GM19351 (cell line): ENCODE results near the gene PLOD1.

Experiments used
- ATAC-seq: cut with Tn5 transposase; IDR thresholded peaks from one replicate; pipeline ENCODE4 v1.9.1; 2021; ENCODE audit warnings: mild to moderate bottlenecking, moderate library complexity; ENCODE audit not compliant: unreplicated experiment

PLOD1 gene

GRCh38 chr1:11970441-11971185 is 36.1 kb downstream of the PLOD1 start:
- ATAC-seq, result no peak

- ATAC-seq, result no peak
Measured at GRCh38 chr1:11977625-11978024, 43.1 kb downstream of the PLOD1 start.

GRCh38 chr1:11978301-11978700 is 43.8 kb downstream of the PLOD1 start:
- no peak for ATAC-seq

GRCh38 chr1:11979028-11979850 is 44.7 kb downstream of the PLOD1 start:
- ATAC-seq, result no peak

- ATAC-seq, result peak; percentile 87
Measured at GRCh38 chr1:11979851-11980675, 45.5 kb downstream of the PLOD1 start, which contains the start of gene MFN2. MFN2 (plus strand) TSS chr1:11980444; CDS start chr1:11989169, 8,725 bp downstream.

GRCh38 chr1:11980676-11980972 is 46.1 kb downstream of the PLOD1 start:
- ATAC-seq, result no peak

GRCh38 chr1:11981378-11982009 is 47.0 kb downstream of the PLOD1 start:
- no peak for ATAC-seq

- no peak for ATAC-seq
Measured at GRCh38 chr1:11982010-11982392, 47.5 kb downstream of the PLOD1 start.

- ATAC-seq, result no peak
Measured at GRCh38 chr1:11984121-11984520, 49.6 kb downstream of the PLOD1 start.

- ATAC-seq, result no peak
Measured at GRCh38 chr1:11984576-11984975, 50.1 kb downstream of the PLOD1 start.

- ATAC-seq, result no peak
Measured at GRCh38 chr1:11985171-11985570, 50.7 kb downstream of the PLOD1 start.

GRCh38 chr1:11985851-11986250 is 51.3 kb downstream of the PLOD1 start:
- no peak for ATAC-seq

GRCh38 chr1:11989669-11990068 is 55.2 kb downstream of the PLOD1 start:
- no peak for ATAC-seq

- no peak for ATAC-seq
Measured at GRCh38 chr1:11990303-11991032, 56.0 kb downstream of the PLOD1 start.

- ATAC-seq, result no peak
Measured at GRCh38 chr1:11991969-11992676, 57.6 kb downstream of the PLOD1 start.

GRCh38 chr1:11997081-11997850 is 62.7 kb downstream of the PLOD1 start:
- no peak for ATAC-seq

- no peak for ATAC-seq
Measured at GRCh38 chr1:11998636-11999035, 64.1 kb downstream of the PLOD1 start.

GRCh38 chr1:11999236-11999635 is 64.7 kb downstream of the PLOD1 start:
- ATAC-seq, result no peak
